ENCODE results near the gene MYNN. TPM values are rescaled to one million over a fixed set of nuclear protein-coding genes. Genes with fewer than 3 reads are reported as not detected.
A peak's percentile ranks its signal among the peaks of the same experiment; 100 is the strongest.

The MYNN gene
- total and polyA plus RNA-seq, 2 of the 13 experiments (the other 11 are each of a cell fraction or from before 2014, with no cell fraction given) = 10.4 to 17.6 TPM

DNA sequence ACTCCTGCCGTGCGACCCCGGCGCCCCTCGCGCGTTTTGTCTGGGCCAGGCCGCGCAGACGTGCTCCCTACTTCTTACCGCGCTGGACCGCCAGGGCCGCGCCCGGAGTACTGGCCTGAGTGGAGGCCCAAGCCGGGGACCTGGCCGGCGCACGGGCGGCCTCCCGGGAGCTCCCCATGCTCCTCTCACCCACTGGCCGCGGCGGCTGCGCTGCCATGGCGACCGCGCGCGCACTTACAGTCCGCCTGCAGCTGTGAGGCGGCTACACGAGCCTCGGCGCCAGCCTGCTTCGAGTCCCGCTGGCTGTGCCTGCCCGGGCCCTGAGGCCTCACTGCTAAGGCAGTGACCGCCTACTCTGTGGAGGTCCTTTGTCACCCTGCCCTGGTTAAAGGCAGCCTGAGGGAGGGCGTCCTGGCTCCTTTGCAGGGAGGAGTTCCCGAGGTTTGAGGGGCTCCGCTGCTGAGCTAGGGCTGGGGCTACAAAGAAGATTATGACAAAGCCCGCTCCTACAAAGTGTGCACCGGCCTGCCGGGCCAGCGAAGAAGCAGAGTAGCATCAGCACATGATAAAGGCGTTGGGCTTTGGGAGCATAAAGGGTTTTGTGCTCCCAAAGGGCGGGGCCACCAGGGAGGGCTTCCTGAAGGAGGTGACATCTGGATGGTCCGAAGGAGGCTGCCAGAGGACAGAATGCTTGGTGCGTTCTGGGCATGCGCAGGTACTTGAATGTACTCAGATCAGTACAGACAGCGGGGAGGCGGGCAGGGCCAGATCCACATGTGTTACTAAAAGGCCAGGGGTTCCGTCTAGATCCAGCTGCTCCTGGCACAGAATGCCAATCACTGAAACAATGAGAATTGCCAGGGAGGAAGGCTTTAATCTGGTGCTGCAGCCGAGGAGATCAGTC is 39.4 kb downstream of the MYNN start, which contains the start of the genes LRRC34 and LRRIQ4 (continued):
- TF ChIP-seq, protein P1, sequence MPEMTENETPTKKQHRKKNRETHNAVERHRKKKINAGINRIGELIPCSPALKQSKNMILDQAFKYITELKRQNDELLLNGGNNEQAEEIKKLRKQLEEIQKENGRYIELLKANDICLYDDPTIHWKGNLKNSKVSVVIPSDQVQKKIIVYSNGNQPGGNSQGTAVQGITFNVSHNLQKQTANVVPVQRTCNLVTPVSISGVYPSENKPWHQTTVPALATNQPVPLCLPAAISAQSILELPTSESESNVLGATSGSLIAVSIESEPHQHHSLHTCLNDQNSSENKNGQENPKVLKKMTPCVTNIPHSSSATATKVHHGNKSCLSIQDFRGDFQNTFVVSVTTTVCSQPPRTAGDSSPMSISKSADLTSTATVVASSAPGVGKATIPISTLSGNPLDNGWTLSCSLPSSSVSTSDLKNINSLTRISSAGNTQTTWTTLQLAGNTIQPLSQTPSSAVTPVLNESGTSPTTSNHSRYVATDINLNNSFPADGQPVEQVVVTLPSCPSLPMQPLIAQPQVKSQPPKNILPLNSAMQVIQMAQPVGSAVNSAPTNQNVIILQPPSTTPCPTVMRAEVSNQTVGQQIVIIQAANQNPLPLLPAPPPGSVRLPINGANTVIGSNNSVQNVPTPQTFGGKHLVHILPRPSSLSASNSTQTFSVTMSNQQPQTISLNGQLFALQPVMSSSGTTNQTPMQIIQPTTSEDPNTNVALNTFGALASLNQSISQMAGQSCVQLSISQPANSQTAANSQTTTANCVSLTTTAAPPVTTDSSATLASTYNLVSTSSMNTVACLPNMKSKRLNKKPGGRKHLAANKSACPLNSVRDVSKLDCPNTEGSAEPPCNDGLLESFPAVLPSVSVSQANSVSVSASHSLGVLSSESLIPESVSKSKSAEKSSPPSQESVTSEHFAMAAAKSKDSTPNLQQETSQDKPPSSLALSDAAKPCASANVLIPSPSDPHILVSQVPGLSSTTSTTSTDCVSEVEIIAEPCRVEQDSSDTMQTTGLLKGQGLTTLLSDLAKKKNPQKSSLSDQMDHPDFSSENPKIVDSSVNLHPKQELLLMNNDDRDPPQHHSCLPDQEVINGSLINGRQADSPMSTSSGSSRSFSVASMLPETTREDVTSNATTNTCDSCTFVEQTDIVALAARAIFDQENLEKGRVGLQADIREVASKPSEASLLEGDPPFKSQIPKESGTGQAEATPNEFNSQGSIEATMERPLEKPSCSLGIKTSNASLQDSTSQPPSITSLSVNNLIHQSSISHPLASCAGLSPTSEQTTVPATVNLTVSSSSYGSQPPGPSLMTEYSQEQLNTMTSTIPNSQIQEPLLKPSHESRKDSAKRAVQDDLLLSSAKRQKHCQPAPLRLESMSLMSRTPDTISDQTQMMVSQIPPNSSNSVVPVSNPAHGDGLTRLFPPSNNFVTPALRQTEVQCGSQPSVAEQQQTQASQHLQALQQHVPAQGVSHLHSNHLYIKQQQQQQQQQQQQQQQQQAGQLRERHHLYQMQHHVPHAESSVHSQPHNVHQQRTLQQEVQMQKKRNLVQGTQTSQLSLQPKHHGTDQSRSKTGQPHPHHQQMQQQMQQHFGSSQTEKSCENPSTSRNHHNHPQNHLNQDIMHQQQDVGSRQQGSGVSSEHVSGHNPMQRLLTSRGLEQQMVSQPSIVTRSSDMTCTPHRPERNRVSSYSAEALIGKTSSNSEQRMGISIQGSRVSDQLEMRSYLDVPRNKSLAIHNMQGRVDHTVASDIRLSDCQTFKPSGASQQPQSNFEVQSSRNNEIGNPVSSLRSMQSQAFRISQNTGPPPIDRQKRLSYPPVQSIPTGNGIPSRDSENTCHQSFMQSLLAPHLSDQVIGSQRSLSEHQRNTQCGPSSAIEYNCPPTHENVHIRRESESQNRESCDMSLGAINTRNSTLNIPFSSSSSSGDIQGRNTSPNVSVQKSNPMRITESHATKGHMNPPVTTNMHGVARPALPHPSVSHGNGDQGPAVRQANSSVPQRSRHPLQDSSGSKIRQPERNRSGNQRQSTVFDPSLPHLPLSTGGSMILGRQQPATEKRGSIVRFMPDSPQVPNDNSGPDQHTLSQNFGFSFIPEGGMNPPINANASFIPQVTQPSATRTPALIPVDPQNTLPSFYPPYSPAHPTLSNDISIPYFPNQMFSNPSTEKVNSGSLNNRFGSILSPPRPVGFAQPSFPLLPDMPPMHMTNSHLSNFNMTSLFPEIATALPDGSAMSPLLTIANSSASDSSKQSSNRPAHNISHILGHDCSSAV (CRISPR knock-in tag; IDR thresholded peaks at IDR 0.05; ENCODE audit: borderline replicate concordance) = no peak
- TF ChIP-seq GABPB1 (CRISPR knock-in tag; IDR thresholded peaks at IDR 0.05) = peak; percentile 6; the same call in 1 of the 2 replicates
- peak; percentile 26; the same call in 1 of the 2 replicates for TF ChIP-seq UBTF (CRISPR knock-in tag; IDR thresholded peaks at IDR 0.05)
- no peak for TF ChIP-seq SRSF9 (IDR thresholded peaks at IDR 0.05; ENCODE audit: borderline replicate concordance, insufficient read depth, low read depth, low read length, poor library complexity, severe bottlenecking)
- peak; percentile 80 for TF ChIP-seq ZNF263 (CRISPR knock-in tag; IDR thresholded peaks at IDR 0.05)
- 0 out of 2 replicates have a peak, but pooled peaks have one; percentile 29 for TF ChIP-seq ZNF776 (CRISPR knock-in tag; IDR thresholded peaks at IDR 0.05)
- TF ChIP-seq ZNF687 (CRISPR knock-in tag; IDR thresholded peaks at IDR 0.05) = peak; percentile 60
- TF ChIP-seq, protein P2, sequence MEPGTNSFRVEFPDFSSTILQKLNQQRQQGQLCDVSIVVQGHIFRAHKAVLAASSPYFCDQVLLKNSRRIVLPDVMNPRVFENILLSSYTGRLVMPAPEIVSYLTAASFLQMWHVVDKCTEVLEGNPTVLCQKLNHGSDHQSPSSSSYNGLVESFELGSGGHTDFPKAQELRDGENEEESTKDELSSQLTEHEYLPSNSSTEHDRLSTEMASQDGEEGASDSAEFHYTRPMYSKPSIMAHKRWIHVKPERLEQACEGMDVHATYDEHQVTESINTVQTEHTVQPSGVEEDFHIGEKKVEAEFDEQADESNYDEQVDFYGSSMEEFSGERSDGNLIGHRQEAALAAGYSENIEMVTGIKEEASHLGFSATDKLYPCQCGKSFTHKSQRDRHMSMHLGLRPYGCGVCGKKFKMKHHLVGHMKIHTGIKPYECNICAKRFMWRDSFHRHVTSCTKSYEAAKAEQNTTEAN (CRISPR knock-in tag; conservative IDR thresholded peaks at IDR 0.05) = no peak
